Astrocyte (in vitro differentiated cells and primary cell): ENCODE data around the gene ATP5F1D. TPM values are rescaled to one million over a fixed set of nuclear protein-coding genes. Genes with fewer than 3 reads are reported as not detected.

Source experiments
- DNase-seq: peaks from one replicate; pipeline ENCODE4 v3.0.0-alpha.2; 2010; ENCODE audit warnings: low read depth
- FAIRE-seq: peaks from 2 replicates; lab custom pipeline; 2011; peaks lifted over from hg19 to GRCh38; lab: Jason Lieb, UNC
- H2AFZ ChIP-seq: 2 replicates; pipeline ENCODE4 v1.6.0; 2012; ENCODE audit warnings: low read depth, low read length, inconsistent platforms
- H3K27ac ChIP-seq: 2 replicates; pipeline ENCODE4 v1.5.1; 2011; ENCODE audit warnings: low read depth, low read length, inconsistent platforms
- H3K27me3 ChIP-seq: 2 replicates; pipeline ENCODE4 v1.6.0; 2011; ENCODE audit warnings: low read length, inconsistent platforms; ENCODE audit not compliant: insufficient read depth
- H3K36me3 ChIP-seq: 2 replicates; pipeline ENCODE4 v1.5.1; 2011; ENCODE audit warnings: low read length, inconsistent platforms; ENCODE audit not compliant: insufficient read depth
- H3K4me1 ChIP-seq: 2 replicates; pipeline ENCODE4 v1.5.1; 2011; ENCODE audit warnings: low read length, inconsistent platforms; ENCODE audit not compliant: insufficient read depth
- H3K4me2 ChIP-seq: 2 replicates; pipeline ENCODE4 v1.6.0; 2012; ENCODE audit warnings: low read length, inconsistent platforms
- H3K4me3 ChIP-seq: 2 replicates; pipeline ENCODE4 v1.5.1; 2011; ENCODE audit warnings: low read depth, mild to moderate bottlenecking, low read length, inconsistent platforms; ENCODE audit not compliant: insufficient read depth
- H3K79me2 ChIP-seq: 2 replicates; pipeline ENCODE4 v1.6.0; 2012; ENCODE audit warnings: mild to moderate bottlenecking, low read length, inconsistent platforms; ENCODE audit not compliant: insufficient read depth
- H3K9ac ChIP-seq: 2 replicates; pipeline ENCODE4 v1.6.0; 2012; ENCODE audit warnings: mild to moderate bottlenecking, low read length, inconsistent platforms
- H3K9me3 ChIP-seq: 2 replicates; pipeline ENCODE4 v1.5.1; 2012; ENCODE audit warnings: low read depth, mild to moderate bottlenecking, low read length, inconsistent platforms; ENCODE audit not compliant: insufficient read depth
- H4K20me1 ChIP-seq: 2 replicates; pipeline ENCODE4 v1.6.0; 2012; ENCODE audit warnings: low read length, inconsistent platforms; ENCODE audit not compliant: insufficient read depth
- H3K27ac Mint-ChIP-seq: one replicate; pipeline ENCODE4 v1.8.0; 2021; ENCODE audit warnings: mild to moderate bottlenecking, mixed read lengths; ENCODE audit not compliant: unreplicated experiment
- H3K27me3 Mint-ChIP-seq: one replicate; pipeline ENCODE4 v1.8.0; 2021; ENCODE audit warnings: low read depth, mixed read lengths; ENCODE audit not compliant: unreplicated experiment
- H3K36me3 Mint-ChIP-seq: one replicate; pipeline ENCODE4 v1.8.0; 2021; ENCODE audit warnings: low read depth, mixed read lengths; ENCODE audit not compliant: unreplicated experiment
- H3K4me1 Mint-ChIP-seq: one replicate; pipeline ENCODE4 v1.8.0; 2021; ENCODE audit warnings: low read depth, mixed read lengths; ENCODE audit not compliant: unreplicated experiment
- H3K4me3 Mint-ChIP-seq: one replicate; pipeline ENCODE4 v1.8.0; 2021; ENCODE audit warnings: mild to moderate bottlenecking, moderate library complexity, mixed read lengths; ENCODE audit not compliant: unreplicated experiment
- H3K9me3 Mint-ChIP-seq: one replicate; pipeline ENCODE4 v1.8.0; 2021; ENCODE audit warnings: mild to moderate bottlenecking, mixed read lengths; ENCODE audit not compliant: unreplicated experiment
- CTCF ChIP-seq: IDR thresholded peaks from 2 replicates; pipeline ENCODE4 v1.5.1; 2011; ENCODE audit warnings: low read depth, mild to moderate bottlenecking, inconsistent platforms, low read length, moderate library complexity; ENCODE audit not compliant: insufficient read depth
- EZH2 ChIP-seq: IDR thresholded peaks from 2 replicates; pipeline ENCODE4 v1.6.1; 2012; ENCODE audit warnings: mild to moderate bottlenecking, low read length, inconsistent platforms; ENCODE audit not compliant: insufficient read depth
- total RNA-seq: library from RNA; stranded (reverse); gene quantifications from 2 replicates; pipeline ENCODE4 v1.2.1, GENCODE V29; 2021

ATP5F1D gene
- total RNA-seq, 1 donor from 2014 or later: 154 TPM

GRCh38 chr19:1269065-1269477, 27.5 kb downstream of the ATP5F1D start, which contains the start of gene CIRBP:
CIRBP (plus strand) TSS chr19:1269332; CDS start chr19:1270934, 1,602 bp downstream.
- H3K27me3 ChIP-seq: no peaks in the 10 kb centered on the region
- H3K4me1 ChIP-seq: peaks cover 73% of the 10 kb centered on the region
- Mint-ChIP-seq H3K4me3 (peak within 1 kb of the TSS; percentile 91), H3K27ac (peak within 1 kb of the TSS; percentile 90), H3K4me1 (peaks cover 33% of the 10 kb centered on the region), H3K36me3 (peaks cover 14% of the 10 kb centered on the region), H3K9me3 (no peaks in the 10 kb centered on the region), H3K27me3 (no peaks in the 10 kb centered on the region)
- peak within 1 kb of the TSS; percentile 91 for H3K27ac ChIP-seq
- H3K79me2 ChIP-seq: peaks cover 47% of the 10 kb centered on the region
- H3K9ac ChIP-seq: peak within 1 kb of the TSS; percentile 90
- H3K4me2 ChIP-seq: peak within 1 kb of the TSS; percentile 97
- no peaks in the 10 kb centered on the region for H3K9me3 ChIP-seq
- DNase-seq (peak; percentile 94), FAIRE-seq (no peak)
- no peak within 1 kb of the TSS for H2AFZ ChIP-seq
- peaks cover 50% of the 10 kb centered on the region for H4K20me1 ChIP-seq
- peaks cover 15% of the 10 kb centered on the region for H3K36me3 ChIP-seq
- H3K4me3 ChIP-seq: peak within 1 kb of the TSS; percentile 73
- no peak for TF ChIP-seq CTCF
- no peak for TF ChIP-seq EZH2

- TF ChIP-seq CTCF (no peak), EZH2 (no peak)
- Mint-ChIP-seq H3K36me3 (peaks cover 14% of the 10 kb centered on the region), H3K4me1 (peaks cover 34% of the 10 kb centered on the region), H3K9me3 (no peaks in the 10 kb centered on the region), H3K4me3 (peak overlapping the region; percentile 91), H3K27me3 (no peaks in the 10 kb centered on the region), H3K27ac (peak overlapping the region; percentile 90)
- Histone ChIP-seq H3K27ac (peak overlapping the region; percentile 91), H3K9ac (peak overlapping the region; percentile 90), H3K27me3 (no peaks in the 10 kb centered on the region), H3K4me2 (peak overlapping the region; percentile 97), H3K79me2 (peaks cover 53% of the 10 kb centered on the region), H3K4me3 (peak overlapping the region; percentile 73), H4K20me1 (peaks cover 54% of the 10 kb centered on the region), H3K36me3 (peaks cover 20% of the 10 kb centered on the region), H2AFZ (no peak overlapping the region), H3K4me1 (peaks cover 79% of the 10 kb centered on the region), H3K9me3 (no peaks in the 10 kb centered on the region)
- FAIRE-seq (no peak), DNase-seq (peak; percentile 82)
Observed at GRCh38 chr19:1269478-1270212, 28.1 kb downstream of the ATP5F1D start.
